K562 (cell line): ENCODE results near the gene SNX1. TPM values are rescaled to one million over a fixed set of nuclear protein-coding genes. Genes with fewer than 3 reads are reported as not detected.

ENCODE experiments used
- COPS2 ChIP-seq: fragments of 450-650 bp; conservative IDR thresholded peaks from 2 replicates; pipeline ENCODE4 v1.6.1; 2016; ENCODE audit warnings: mild to moderate bottlenecking, moderate library complexity
- EGR1 ChIP-seq: fragments of 450-650 bp; conservative IDR thresholded peaks from 2 replicates; pipeline ENCODE4 v1.6.1; 2017; ENCODE audit warnings: mild to moderate bottlenecking
- GATAD2A ChIP-seq: fragments of 450-650 bp; IDR thresholded peaks from 2 replicates; pipeline ENCODE4 v1.6.1; 2017
- ILF3 ChIP-seq: fragments of 450-650 bp; IDR thresholded peaks from 2 replicates; pipeline ENCODE4 v1.6.1; 2018; ENCODE audit warnings: antibody characterized with exemption, mild to moderate bottlenecking, moderate library complexity, borderline replicate concordance
- JUN ChIP-seq, 2 experiments: sonication (generic) in 1 of 2; formaldehyde crosslinking in 1 of 2; IDR thresholded peaks; 2 replicates each; pipeline versions ENCODE4 v1.6.1 to v1.8.0; 2012 to 2022; ENCODE audit warnings: borderline replicate concordance in 2 of 2, mild to moderate bottlenecking in 2 of 2, improper control_type of control experiment in 1 of 2, low read depth in 1 of 2, low read length in 1 of 2, missing genetic modification reagents in 1 of 2
- NFXL1 ChIP-seq: fragments of 450-650 bp; formaldehyde crosslinking; IDR thresholded peaks from 2 replicates; pipeline ENCODE4 v1.4.0; 2021; ENCODE audit warnings: mild to moderate bottlenecking
- NR2F6 ChIP-seq: fragments of 450-650 bp; formaldehyde crosslinking; IDR thresholded peaks from 2 replicates; pipeline ENCODE4 v1.4.0; 2020; ENCODE audit warnings: mild to moderate bottlenecking
- SETDB1 ChIP-seq: IDR thresholded peaks from one replicate; pipeline ENCODE4 v1.6.1; 2012; ENCODE audit warnings: low read length, control low read depth, inconsistent platforms
- SMAD2 ChIP-seq: fragments of 150-350 bp; IDR thresholded peaks from 2 replicates; pipeline ENCODE4 v1.6.1; 2014; ENCODE audit warnings: low read depth, mild to moderate bottlenecking, low read length
- TAL1 ChIP-seq: fragments of 450-650 bp; IDR thresholded peaks from 2 replicates; pipeline ENCODE4 v1.6.1; 2016; ENCODE audit warnings: mild to moderate bottlenecking
- TCF3 ChIP-seq: sonication (generic); formaldehyde crosslinking; IDR thresholded peaks from 2 replicates; pipeline ENCODE4 v1.4.0; 2020; ENCODE audit warnings: mild to moderate bottlenecking, missing genetic modification reagents
- TCF7L2 ChIP-seq: fragments of 150-350 bp; IDR thresholded peaks from 2 replicates; pipeline ENCODE4 v1.6.1; 2016; ENCODE audit warnings: low read depth, mild to moderate bottlenecking, low read length, moderate library complexity
- TEAD4 ChIP-seq, 2 experiments: sonication (generic) in 1 of 2; formaldehyde crosslinking in 1 of 2; IDR thresholded peaks; 2 replicates each; pipeline versions ENCODE4 v1.6.1 to v1.8.0; 2012 to 2022; ENCODE audit warnings: borderline replicate concordance in 1 of 2, inconsistent platforms in 1 of 2, low read length in 1 of 2, mild to moderate bottlenecking in 1 of 2, missing genetic modification reagents in 1 of 2
- XRCC3 ChIP-seq: fragments of 450-650 bp; IDR thresholded peaks from 2 replicates; pipeline ENCODE4 v1.6.1; 2017; ENCODE audit warnings: mild to moderate bottlenecking, moderate library complexity
- ZNF282 ChIP-seq: sonication (generic); formaldehyde crosslinking; IDR thresholded peaks from 2 replicates; pipeline ENCODE4 v1.8.1; 2023; ENCODE audit warnings: missing genetic modification reagents
- ZNF584 ChIP-seq: fragments of 200-800 bp; sonication (Bioruptor generic); IDR thresholded peaks from 2 replicates; pipeline ENCODE4 v1.6.1; 2016; ENCODE audit warnings: low read depth, mild to moderate bottlenecking, missing genetic modification characterization, missing compliant biosample characterization
- ZNF785 ChIP-seq: fragments of 250-450 bp; sonication (Bioruptor Pico); IDR thresholded peaks from 2 replicates; pipeline ENCODE4 v1.4.0; 2020; ENCODE audit warnings: mild to moderate bottlenecking
- polyA plus RNA-seq, 8 experiments: library from polyadenylated mRNA; depleted of rRNA in 4 of 8; stranded (reverse) in 5 of 8; unstranded in 3 of 8; fragments of >200 nt; fragmentation: Nextera tagmentation in 2 of 8; fragmentation: Illumina TruSeq in 1 of 8; extraction: Ambion mirVana in 2 of 8; extraction: Trizol in 1 of 8; gene quantifications; 2 replicates each; pipeline versions ENCODE4 v1.2.1 to v1.2.3, GENCODE V29; 2011 to 2014; ENCODE audit warnings: inconsistent platforms in 1 of 8, missing spikeins in 1 of 8
- total RNA-seq, 7 experiments: library from RNA; depleted of rRNA in 6 of 7; stranded (reverse); fragments of >200 nt in 6 of 7; fragmentation: Illumina TruSeq in 2 of 7; extraction: Trizol in 2 of 7; gene quantifications; 2 replicates each; pipeline versions ENCODE4 v1.2.1 to v1.2.3, GENCODE V29; 2011 to 2021; ENCODE audit warnings: low replicate concordance in 1 of 7
- TF ChIP-seq, protein P1 (sequence below): sonication (generic); formaldehyde crosslinking; IDR thresholded peaks from 2 replicates; pipeline ENCODE4 v1.5.0; 2020; ENCODE audit warnings: missing genetic modification reagents
- TF ChIP-seq, protein P2 (sequence below), 2 experiments: fragments of 450-650 bp in 1 of 2; sonication (generic) in 1 of 2; formaldehyde crosslinking; conservative IDR thresholded peaks; 2 replicates each; pipeline versions ENCODE4 v1.4.0 to v1.8.1; 2020 to 2022; ENCODE audit warnings: mild to moderate bottlenecking in 1 of 2, missing genetic modification reagents in 1 of 2
- TF ChIP-seq, protein P3 (sequence below): sonication (generic); formaldehyde crosslinking; IDR thresholded peaks from 2 replicates; pipeline ENCODE4 v1.8.1; 2022; ENCODE audit warnings: missing genetic modification reagents
- TF ChIP-seq, protein P4 (sequence below): fragments of 250-450 bp; sonication (Bioruptor Pico); IDR thresholded peaks from 2 replicates; pipeline ENCODE4 v1.5.0; 2020; ENCODE audit warnings: mild to moderate bottlenecking
- TF ChIP-seq, protein P5 (sequence below), 2 experiments: IDR thresholded peaks in 1 of 2; conservative IDR thresholded peaks in 1 of 2; 2 replicates each; pipeline ENCODE4 v1.6.1; 2016; ENCODE audit warnings: low read depth in 2 of 2, mild to moderate bottlenecking in 1 of 2, missing compliant biosample characterization in 1 of 2, missing genetic modification characterization in 1 of 2, moderate library complexity in 1 of 2

The SNX1 gene
- total and polyA plus RNA-seq, 9 of the 15 experiments (the other 6 are each of a cell fraction or from before 2014, with no cell fraction given), result 11.0 to 105 (median 59.9) TPM

DNA sequence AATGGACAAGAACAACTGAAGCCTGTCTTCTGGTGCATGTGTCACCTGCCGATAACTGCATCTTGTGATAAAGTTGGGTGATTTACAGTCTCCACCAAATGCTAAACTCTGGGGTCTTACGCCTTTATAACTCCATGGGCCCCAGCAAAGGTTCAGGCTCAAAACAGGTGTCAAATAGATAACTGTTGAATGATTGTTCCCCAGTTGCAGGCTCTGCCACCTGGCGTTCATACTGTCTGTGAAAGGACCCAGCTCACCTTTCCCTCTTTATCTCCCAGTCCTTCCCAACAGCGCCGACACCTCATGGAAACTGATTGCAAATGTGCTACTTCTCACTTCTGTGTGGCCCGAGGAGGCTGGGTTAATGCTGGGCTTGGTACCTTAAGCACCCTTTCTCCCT lies 47.5 kb downstream of the SNX1 start (continued):
- TF ChIP-seq TEAD4 (IDR thresholded peaks at IDR 0.05; ENCODE audit: low read length), result peak; percentile 61
- TF ChIP-seq TEAD4 (CRISPR knock-in tag; IDR thresholded peaks at IDR 0.05; ENCODE audit: borderline replicate concordance), result no peak
- TF ChIP-seq, protein P1, sequence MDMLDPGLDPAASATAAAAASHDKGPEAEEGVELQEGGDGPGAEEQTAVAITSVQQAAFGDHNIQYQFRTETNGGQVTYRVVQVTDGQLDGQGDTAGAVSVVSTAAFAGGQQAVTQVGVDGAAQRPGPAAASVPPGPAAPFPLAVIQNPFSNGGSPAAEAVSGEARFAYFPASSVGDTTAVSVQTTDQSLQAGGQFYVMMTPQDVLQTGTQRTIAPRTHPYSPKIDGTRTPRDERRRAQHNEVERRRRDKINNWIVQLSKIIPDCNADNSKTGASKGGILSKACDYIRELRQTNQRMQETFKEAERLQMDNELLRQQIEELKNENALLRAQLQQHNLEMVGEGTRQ (CRISPR knock-in tag), result no peak
- TF ChIP-seq JUN (IDR thresholded peaks at IDR 0.05; ENCODE audit: borderline replicate concordance, low read depth, low read length), result no peak
- TF ChIP-seq JUN (CRISPR knock-in tag; IDR thresholded peaks at IDR 0.05; ENCODE audit: borderline replicate concordance), result no peak
- no peak for TF ChIP-seq NFXL1 (CRISPR knock-in tag)
- TF ChIP-seq, protein P2, sequence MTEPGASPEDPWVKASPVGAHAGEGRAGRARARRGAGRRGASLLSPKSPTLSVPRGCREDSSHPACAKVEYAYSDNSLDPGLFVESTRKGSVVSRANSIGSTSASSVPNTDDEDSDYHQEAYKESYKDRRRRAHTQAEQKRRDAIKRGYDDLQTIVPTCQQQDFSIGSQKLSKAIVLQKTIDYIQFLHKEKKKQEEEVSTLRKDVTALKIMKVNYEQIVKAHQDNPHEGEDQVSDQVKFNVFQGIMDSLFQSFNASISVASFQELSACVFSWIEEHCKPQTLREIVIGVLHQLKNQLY (CRISPR knock-in tag; conservative IDR thresholded peaks at IDR 0.05), result no peak
- no peak for TF ChIP-seq SMAD2
- TF ChIP-seq TAL1, result peak; percentile 42; the same call in 1 of the 2 replicates
- no peak for TF ChIP-seq ZNF584 (CRISPR knock-in tag)
- no peak for TF ChIP-seq GATAD2A
- TF ChIP-seq, protein P3, sequence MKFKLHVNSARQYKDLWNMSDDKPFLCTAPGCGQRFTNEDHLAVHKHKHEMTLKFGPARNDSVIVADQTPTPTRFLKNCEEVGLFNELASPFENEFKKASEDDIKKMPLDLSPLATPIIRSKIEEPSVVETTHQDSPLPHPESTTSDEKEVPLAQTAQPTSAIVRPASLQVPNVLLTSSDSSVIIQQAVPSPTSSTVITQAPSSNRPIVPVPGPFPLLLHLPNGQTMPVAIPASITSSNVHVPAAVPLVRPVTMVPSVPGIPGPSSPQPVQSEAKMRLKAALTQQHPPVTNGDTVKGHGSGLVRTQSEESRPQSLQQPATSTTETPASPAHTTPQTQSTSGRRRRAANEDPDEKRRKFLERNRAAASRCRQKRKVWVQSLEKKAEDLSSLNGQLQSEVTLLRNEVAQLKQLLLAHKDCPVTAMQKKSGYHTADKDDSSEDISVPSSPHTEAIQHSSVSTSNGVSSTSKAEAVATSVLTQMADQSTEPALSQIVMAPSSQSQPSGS (CRISPR knock-in tag), result no peak
- TF ChIP-seq XRCC3, result no peak
- TF ChIP-seq TCF3, result peak; percentile 48; the same call in 1 of the 2 replicates
- no peak for TF ChIP-seq NR2F6 (CRISPR knock-in tag)
- TF ChIP-seq COPS2, result no peak
- no peak for TF ChIP-seq SETDB1
- no peak for TF ChIP-seq EGR1
- TF ChIP-seq, protein P4, sequence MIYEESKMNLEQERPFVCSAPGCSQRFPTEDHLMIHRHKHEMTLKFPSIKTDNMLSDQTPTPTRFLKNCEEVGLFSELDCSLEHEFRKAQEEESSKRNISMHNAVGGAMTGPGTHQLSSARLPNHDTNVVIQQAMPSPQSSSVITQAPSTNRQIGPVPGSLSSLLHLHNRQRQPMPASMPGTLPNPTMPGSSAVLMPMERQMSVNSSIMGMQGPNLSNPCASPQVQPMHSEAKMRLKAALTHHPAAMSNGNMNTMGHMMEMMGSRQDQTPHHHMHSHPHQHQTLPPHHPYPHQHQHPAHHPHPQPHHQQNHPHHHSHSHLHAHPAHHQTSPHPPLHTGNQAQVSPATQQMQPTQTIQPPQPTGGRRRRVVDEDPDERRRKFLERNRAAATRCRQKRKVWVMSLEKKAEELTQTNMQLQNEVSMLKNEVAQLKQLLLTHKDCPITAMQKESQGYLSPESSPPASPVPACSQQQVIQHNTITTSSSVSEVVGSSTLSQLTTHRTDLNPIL (CRISPR knock-in tag), result no peak
- TF ChIP-seq TCF7L2, result no peak
- no peak for TF ChIP-seq ILF3
- no peak for TF ChIP-seq ZNF282 (CRISPR knock-in tag)
- TF ChIP-seq, protein P5, sequence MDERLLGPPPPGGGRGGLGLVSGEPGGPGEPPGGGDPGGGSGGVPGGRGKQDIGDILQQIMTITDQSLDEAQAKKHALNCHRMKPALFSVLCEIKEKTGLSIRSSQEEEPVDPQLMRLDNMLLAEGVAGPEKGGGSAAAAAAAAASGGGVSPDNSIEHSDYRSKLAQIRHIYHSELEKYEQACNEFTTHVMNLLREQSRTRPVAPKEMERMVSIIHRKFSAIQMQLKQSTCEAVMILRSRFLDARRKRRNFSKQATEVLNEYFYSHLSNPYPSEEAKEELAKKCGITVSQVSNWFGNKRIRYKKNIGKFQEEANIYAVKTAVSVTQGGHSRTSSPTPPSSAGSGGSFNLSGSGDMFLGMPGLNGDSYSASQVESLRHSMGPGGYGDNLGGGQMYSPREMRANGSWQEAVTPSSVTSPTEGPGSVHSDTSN (CRISPR knock-in tag; IDR thresholded peaks at IDR 0.05; ENCODE audit: low read depth), result no peak
- TF ChIP-seq, protein P5 (tag; conservative IDR thresholded peaks at IDR 0.05; ENCODE audit: low read depth), result peak; percentile 44; the same call in 1 of the 2 replicates
- TF ChIP-seq ZNF785 (CRISPR knock-in tag), result no peak
